ENCODE measurements around the gene WNT2.

WNT2 gene

DNA sequence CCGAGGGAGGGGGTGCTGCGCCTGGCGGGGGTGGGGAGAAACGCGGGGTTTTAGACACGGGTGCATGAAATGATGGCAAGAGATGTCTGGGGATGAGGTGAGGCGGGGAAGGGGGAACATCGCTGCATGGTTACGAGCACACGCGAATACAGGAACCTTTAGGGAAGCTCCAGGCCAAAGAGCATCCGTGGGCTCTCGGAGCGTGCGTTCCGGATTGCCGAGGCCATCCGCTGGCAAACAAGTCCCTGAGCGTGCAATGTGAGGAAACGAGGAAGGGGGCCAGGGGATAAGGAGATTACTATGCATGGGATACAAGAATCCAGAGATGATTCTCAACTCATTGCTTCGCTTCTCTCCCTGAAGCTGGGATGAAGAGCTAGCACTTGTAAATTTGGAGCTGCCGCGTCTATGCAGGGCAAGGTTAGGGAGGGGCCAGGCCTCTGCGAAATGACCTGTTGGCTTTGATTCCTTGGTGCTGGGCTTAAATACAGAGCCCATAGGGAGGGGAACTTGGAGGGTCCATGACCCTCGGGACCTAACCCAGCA is 520 bp upstream of the WNT2 start:
- no peak overlapping the region for H3K4me3 ChIP-seq (ENCODE audit: severe bottlenecking)
- DNase-seq (ENCODE audit: low spot score): no peak

DNA sequence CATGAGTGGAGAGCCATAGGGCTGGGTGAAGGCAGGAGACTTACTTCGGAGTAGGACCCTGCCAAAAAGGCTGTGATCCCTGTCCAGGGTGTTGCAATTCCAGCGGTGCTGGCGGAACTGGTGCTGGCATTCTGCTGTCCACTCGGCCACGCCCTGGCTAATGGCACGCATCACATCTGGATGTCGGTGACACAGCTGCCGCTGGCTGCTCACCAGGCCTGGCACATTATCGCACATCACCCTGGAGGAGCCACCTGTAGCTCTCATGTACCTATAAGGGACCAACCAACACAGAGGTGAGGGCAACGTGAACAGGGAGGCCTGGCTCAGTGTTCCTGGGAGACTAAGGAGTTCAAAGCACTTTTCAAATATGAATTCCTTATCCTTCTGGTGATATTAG is 2.3 kb downstream of the WNT2 start:
- no peak overlapping the region for H3K27ac ChIP-seq (ENCODE audit: poor library complexity, severe bottlenecking)
- H3K9me3 ChIP-seq (ENCODE audit: severe bottlenecking): no peaks in the 10 kb centered on the region
- DNase-seq (ENCODE audit: low spot score) (no peak), ATAC-seq (ENCODE audit: low read depth) (no peak)
- no peaks in the 10 kb centered on the region for H3K36me3 ChIP-seq (ENCODE audit: low read depth)
- no peaks in the 10 kb centered on the region for H3K4me1 ChIP-seq (ENCODE audit: insufficient read depth, poor library complexity, severe bottlenecking)
- H3K27me3 ChIP-seq (ENCODE audit: insufficient read depth, poor library complexity, severe bottlenecking): peaks cover 69% of the 10 kb centered on the region
- TF ChIP-seq, protein P1, sequence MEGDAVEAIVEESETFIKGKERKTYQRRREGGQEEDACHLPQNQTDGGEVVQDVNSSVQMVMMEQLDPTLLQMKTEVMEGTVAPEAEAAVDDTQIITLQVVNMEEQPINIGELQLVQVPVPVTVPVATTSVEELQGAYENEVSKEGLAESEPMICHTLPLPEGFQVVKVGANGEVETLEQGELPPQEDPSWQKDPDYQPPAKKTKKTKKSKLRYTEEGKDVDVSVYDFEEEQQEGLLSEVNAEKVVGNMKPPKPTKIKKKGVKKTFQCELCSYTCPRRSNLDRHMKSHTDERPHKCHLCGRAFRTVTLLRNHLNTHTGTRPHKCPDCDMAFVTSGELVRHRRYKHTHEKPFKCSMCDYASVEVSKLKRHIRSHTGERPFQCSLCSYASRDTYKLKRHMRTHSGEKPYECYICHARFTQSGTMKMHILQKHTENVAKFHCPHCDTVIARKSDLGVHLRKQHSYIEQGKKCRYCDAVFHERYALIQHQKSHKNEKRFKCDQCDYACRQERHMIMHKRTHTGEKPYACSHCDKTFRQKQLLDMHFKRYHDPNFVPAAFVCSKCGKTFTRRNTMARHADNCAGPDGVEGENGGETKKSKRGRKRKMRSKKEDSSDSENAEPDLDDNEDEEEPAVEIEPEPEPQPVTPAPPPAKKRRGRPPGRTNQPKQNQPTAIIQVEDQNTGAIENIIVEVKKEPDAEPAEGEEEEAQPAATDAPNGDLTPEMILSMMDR (IDR thresholded peaks at IDR 0.05; ENCODE audit: poor library complexity, severe bottlenecking): no peak
- H3K4me3 ChIP-seq (ENCODE audit: severe bottlenecking): no peak overlapping the region

More for the DNA sequence above, 520 bp upstream of the WNT2 start:
- no peaks in the 10 kb centered on the region for H3K36me3 ChIP-seq (ENCODE audit: low read depth)
- no peak overlapping the region for H3K27ac ChIP-seq (ENCODE audit: poor library complexity, severe bottlenecking)
- no peak for ATAC-seq (ENCODE audit: low read depth)
- no peaks in the 10 kb centered on the region for H3K4me1 ChIP-seq (ENCODE audit: insufficient read depth, poor library complexity, severe bottlenecking)
- TF ChIP-seq, protein P1 (IDR thresholded peaks at IDR 0.05; ENCODE audit: poor library complexity, severe bottlenecking): no peak
- no peaks in the 10 kb centered on the region for H3K9me3 ChIP-seq (ENCODE audit: severe bottlenecking)
- peaks cover 75% of the 10 kb centered on the region for H3K27me3 ChIP-seq (ENCODE audit: insufficient read depth, poor library complexity, severe bottlenecking)

DNA sequence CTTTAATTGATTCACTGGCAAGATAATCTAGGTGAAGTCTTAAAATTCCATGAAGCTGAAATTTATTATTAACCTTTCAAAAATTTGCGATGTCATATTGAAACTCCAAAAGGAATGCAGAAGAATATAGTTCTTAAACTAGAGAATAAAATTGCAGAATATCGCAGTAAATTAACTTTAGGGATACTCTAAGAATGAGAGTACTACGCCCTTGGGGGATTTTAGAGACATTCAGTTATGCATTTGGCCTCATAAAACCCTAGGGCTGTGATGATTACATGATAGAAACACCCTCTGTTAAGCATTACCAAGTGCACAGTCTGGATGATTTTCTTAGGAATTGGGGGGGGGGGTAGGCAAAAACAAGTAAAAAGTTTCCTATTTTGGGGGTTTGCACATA is 3.7 kb downstream of the WNT2 start:
- Histone ChIP-seq H3K27me3 (ENCODE audit: insufficient read depth, poor library complexity, severe bottlenecking) (peaks cover 56% of the 10 kb centered on the region), H3K4me3 (ENCODE audit: severe bottlenecking) (no peak overlapping the region), H3K36me3 (ENCODE audit: low read depth) (no peaks in the 10 kb centered on the region), H3K4me1 (ENCODE audit: insufficient read depth, poor library complexity, severe bottlenecking) (no peaks in the 10 kb centered on the region), H3K27ac (ENCODE audit: poor library complexity, severe bottlenecking) (no peak overlapping the region), H3K9me3 (ENCODE audit: severe bottlenecking) (no peaks in the 10 kb centered on the region)
- ATAC-seq (ENCODE audit: low read depth) (no peak), DNase-seq (ENCODE audit: low spot score) (no peak)
- TF ChIP-seq, protein P1 (IDR thresholded peaks at IDR 0.05; ENCODE audit: poor library complexity, severe bottlenecking): no peak

DNA sequence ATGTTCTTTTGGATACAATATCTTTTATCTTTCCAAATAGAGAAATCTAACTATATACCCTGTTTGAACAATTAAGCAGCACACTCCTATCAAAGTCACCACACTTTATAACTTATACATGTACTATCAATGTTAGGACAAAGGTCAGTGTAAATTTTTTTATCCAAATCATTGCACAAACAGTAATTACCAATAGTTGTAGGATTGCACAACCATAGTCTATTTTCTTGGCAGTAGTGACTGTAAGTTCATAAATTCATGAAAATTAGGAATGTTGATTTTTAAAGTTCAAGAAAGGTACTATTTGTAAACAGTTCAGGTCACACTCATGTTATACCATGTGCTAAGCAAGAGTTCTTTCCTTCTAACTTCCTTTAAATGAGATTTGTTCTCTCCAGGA is 9.3 kb downstream of the WNT2 start:
- Histone ChIP-seq H3K9me3 (ENCODE audit: severe bottlenecking) (no peaks in the 10 kb centered on the region), H3K4me3 (ENCODE audit: severe bottlenecking) (no peak overlapping the region), H3K27ac (ENCODE audit: poor library complexity, severe bottlenecking) (no peak overlapping the region), H3K27me3 (ENCODE audit: insufficient read depth, poor library complexity, severe bottlenecking) (peaks cover 2% of the 10 kb centered on the region), H3K4me1 (ENCODE audit: insufficient read depth, poor library complexity, severe bottlenecking) (no peaks in the 10 kb centered on the region), H3K36me3 (ENCODE audit: low read depth) (no peaks in the 10 kb centered on the region)
- ATAC-seq (ENCODE audit: low read depth) (no peak), DNase-seq (ENCODE audit: low spot score) (no peak)
- TF ChIP-seq, protein P1 (IDR thresholded peaks at IDR 0.05; ENCODE audit: poor library complexity, severe bottlenecking): no peak
